Sigmoid colon (tissue), 4 donors: ENCODE results near the gene FGB.

Source experiments
- CTCF ChIP-seq, 4 experiments: fragments of 450-650 bp in 3 of 4; fragments of 200-600 bp in 1 of 4; IDR thresholded peaks; one replicate each; pipeline ENCODE4 v1.5.1; 2016 to 2019; ENCODE audit warnings: antibody characterized with exemption in 4 of 4, mild to moderate bottlenecking in 3 of 4, moderate library complexity in 2 of 4
- POLR2A ChIP-seq, 2 donors: fragments of 450-650 bp; IDR thresholded peaks; one replicate each; pipeline ENCODE4 v1.6.1; 2016; ENCODE audit warnings: antibody characterized with exemption in 2 of 2, mild to moderate bottlenecking in 2 of 2, moderate library complexity in 2 of 2
- POLR2AphosphoS5 ChIP-seq, 4 donors: sonication (generic); formaldehyde crosslinking; IDR thresholded peaks; one replicate each; pipeline ENCODE4 v1.6.1; 2017; ENCODE audit warnings: antibody characterized with exemption in 4 of 4

- TF ChIP-seq POLR2AphosphoS5 (IDR thresholded peaks at IDR 0.05) = no peak
- no peak for TF ChIP-seq POLR2A (IDR thresholded peaks at IDR 0.05)
- no peak for TF ChIP-seq CTCF (IDR thresholded peaks at IDR 0.05)
Observed at GRCh38 chr4:154569028-154569427, 6.2 kb downstream of the FGB start.
